Psoas muscle (tissue), 8 donors: ENCODE data around the gene TTLL11. TPM values are rescaled to one million over a fixed set of nuclear protein-coding genes. Genes with fewer than 3 reads are reported as not detected.

ENCODE experiments used
- ATAC-seq, 4 donors: fragments of 200-7000 bp; cut with Tn5 transposase; one replicate each; pipeline ENCODE4 v1.9.1; 2020; ENCODE audit warnings: moderate library complexity in 3 of 4, mild to moderate bottlenecking in 2 of 4
- DNase-seq, 2 donors: peaks; one replicate each; pipeline ENCODE4 v3.0.0-alpha.2; 2020
- H3K27ac ChIP-seq: fragments of 200-600 bp; one replicate; pipeline ENCODE4 v1.8.0; 2022
- H3K27me3 ChIP-seq, 3 donors: fragments of 200-600 bp in 1 of 3; one replicate each; pipeline versions ENCODE4 v1.6.1 to v1.8.0; 2013 to 2022; ENCODE audit warnings: low read length in 2 of 3, mild to moderate bottlenecking in 2 of 3, moderate library complexity in 1 of 3; ENCODE audit not compliant: insufficient read depth in 3 of 3
- H3K36me3 ChIP-seq, 2 donors: fragments of 200-600 bp in 1 of 2; one replicate each; pipeline versions ENCODE4 v1.6.1 to v1.8.0; 2013 to 2022; ENCODE audit warnings: low read depth in 1 of 2, mild to moderate bottlenecking in 1 of 2, moderate library complexity in 1 of 2; ENCODE audit not compliant: insufficient read depth in 1 of 2
- H3K4me1 ChIP-seq: fragments of 200-600 bp; one replicate; pipeline ENCODE4 v1.8.0; 2022
- H3K4me3 ChIP-seq: fragments of 200-600 bp; one replicate; pipeline ENCODE4 v1.8.0; 2022; ENCODE audit warnings: mild to moderate bottlenecking
- H3K9me3 ChIP-seq: fragments of 200-600 bp; one replicate; pipeline ENCODE4 v1.8.0; 2022
- CTCF ChIP-seq: fragments of 200-600 bp; IDR thresholded peaks from one replicate; pipeline ENCODE4 v1.8.0; 2022; ENCODE audit warnings: antibody characterized with exemption
- WGBS, 3 donors: extraction: QIAGEN DNeasy Blood & Tissue Kit; methylation state at CpG; one replicate each; pipeline versions ENCODE4 v1.1.6 to v1.1.7; 2013; 5-methylcytosine and 5-hydroxymethylcytosine counted together
- intact Hi-C, 2 donors: fragments of 100-400 bp; cut with DNase I; formaldehyde crosslinking; loops; one replicate each; pipeline versions ENCODE4 v1.11.0 to v1.14.2; 2022
- polyA plus RNA-seq, 3 donors: library from polyadenylated mRNA; stranded (reverse); fragments of 200-250 nt; gene quantifications; one replicate each; pipeline ENCODE4 v1.2.3, GENCODE V29; 2013
- total RNA-seq, 4 donors: library from RNA; stranded (reverse); fragmentation: NEBNext Ultra II Directional in 2 of 4; extraction: Animal tissue kit (Norgen Biotek cat#: 25700) in 2 of 4; gene quantifications; one replicate each; pipeline versions ENCODE4 v1.2.1 to v1.2.4, GENCODE V29; 2021 to 2023
- donor health status: healthy with polysubstance abuse.
- donor health status: DM: no; HTN: no; CAD: no; lungs with moderate emphysema.
- donor health status: Bipolar disorder and iron deficiency.
- donor health status: healthy.
- donor health status: DM: yes; HTN: yes; CAD: no.
- donor health status: DM: no; HTN: no; CAD: no.
- donor health status: DM: no; HTN: no; CAD: no.
- donor health status: DM: yes; HTN: yes; CAD: no.

Gene TTLL11
- total and polyA plus RNA-seq, 7 donors, result 15.1 to 56.4 (median 19.3) TPM

DNA sequence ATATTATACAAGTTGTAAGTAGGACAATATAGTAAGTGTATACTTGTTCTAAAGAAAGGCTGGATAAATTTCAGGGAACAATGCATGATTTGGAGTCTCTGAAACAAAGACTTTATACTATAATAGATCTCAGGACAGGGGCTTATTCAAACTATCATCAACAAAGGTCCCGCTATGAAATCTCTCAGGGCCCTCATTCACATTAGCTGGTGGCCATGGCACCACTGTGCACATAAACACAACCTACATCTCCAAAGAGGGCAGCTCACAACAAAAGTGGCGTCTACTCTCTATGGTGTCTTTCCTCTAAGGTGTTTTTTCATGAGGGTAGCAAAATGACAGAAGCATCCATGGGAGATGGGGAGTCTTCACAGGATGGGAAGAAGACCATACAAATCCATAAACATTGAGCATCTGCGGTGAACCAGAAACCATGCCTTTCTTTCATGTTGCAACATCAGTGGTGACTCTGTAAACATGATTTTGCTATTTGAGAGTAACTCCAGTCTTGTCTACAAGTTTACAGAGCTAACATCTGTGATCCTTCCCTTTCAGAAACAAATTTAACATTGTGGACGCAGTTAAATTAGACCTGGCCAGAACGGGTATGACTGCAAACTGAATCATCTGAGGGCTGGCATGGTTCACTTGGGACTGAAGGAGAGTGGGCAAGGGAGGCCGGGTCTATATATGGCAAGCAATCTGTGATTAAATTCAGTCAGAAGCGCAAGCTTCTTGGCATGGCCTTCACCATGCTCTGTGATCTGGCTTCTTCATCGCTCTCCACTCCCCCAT lies 5.5 kb downstream of the TTLL11 start:
- Histone ChIP-seq H3K4me1 (peaks cover 87% of the 10 kb centered on the region), H3K9me3 (no peaks in the 10 kb centered on the region), H3K27me3 (no peaks in the 10 kb centered on the region), H3K4me3 (peak overlapping the region; percentile 36), H3K27ac (peak overlapping the region; percentile 94), H3K36me3 (peaks cover 0 to 9% of the 10 kb centered on the region in 2 donors)
- 43 to 48% (median 48%) methylated on average over 8 of the region's 8 CpGs for WGBS, 3 donors
- peak; percentile 54 to 78 (median 66) for ATAC-seq
- intact Hi-C loops, result no loop called here
- no peak for TF ChIP-seq CTCF
- no peak for DNase-seq

DNA sequence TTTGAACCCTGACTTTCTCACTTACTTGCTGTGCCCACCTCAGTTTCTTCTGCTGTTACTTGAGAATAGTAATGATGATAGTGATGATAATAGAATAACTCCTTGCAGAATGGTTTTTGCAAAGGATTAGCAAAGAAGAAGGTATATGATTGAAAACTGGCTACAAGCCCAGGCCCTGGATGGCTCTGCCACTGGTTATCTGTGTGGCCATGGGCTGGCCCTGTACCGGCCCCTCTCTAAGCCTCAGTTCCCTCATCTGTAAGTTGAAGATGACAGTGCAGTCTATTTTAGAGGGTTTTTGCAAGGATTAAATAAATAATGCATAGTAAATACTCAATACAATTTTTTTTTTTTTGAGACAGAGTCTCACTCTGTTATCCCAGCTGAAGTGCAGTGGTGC lies 6.2 kb downstream of the TTLL11 start:
- intact Hi-C loops, result no loop called here
- H3K27ac ChIP-seq, result peak overlapping the region; percentile 94
- DNase-seq, result no peak
- H3K36me3 ChIP-seq, result peaks cover 0 to 9% of the 10 kb centered on the region in 2 donors
- no peak for TF ChIP-seq CTCF
- no peaks in the 10 kb centered on the region for H3K9me3 ChIP-seq
- peaks cover 90% of the 10 kb centered on the region for H3K4me1 ChIP-seq
- ATAC-seq, result no peak
- peak overlapping the region; percentile 36 for H3K4me3 ChIP-seq
- 35 to 58% (median 54%) methylated on average over 1 of the region's 1 CpG for whole genome bisulfite sequencing, 3 donors
- no peaks in the 10 kb centered on the region for H3K27me3 ChIP-seq

- no peaks in the 10 kb centered on the region for H3K27me3 ChIP-seq
- no peaks in the 10 kb centered on the region for H3K9me3 ChIP-seq
- H3K27ac ChIP-seq, result peak overlapping the region; percentile 94
- no peak for ATAC-seq
- peaks cover 0 to 9% of the 10 kb centered on the region in 2 donors for H3K36me3 ChIP-seq
- TF ChIP-seq CTCF, result no peak
- H3K4me3 ChIP-seq, result peak overlapping the region; percentile 36
- intact Hi-C loops, result no loop called here
- DNase-seq, result no peak
- WGBS, 3 donors, result 82 to 92% (median 90%) methylated on average over 1 of the region's 1 CpG
- peaks cover 76% of the 10 kb centered on the region for H3K4me1 ChIP-seq
Measured at GRCh38 chr9:122085260-122085659, 7.8 kb downstream of the TTLL11 start.

- DNase-seq (no peak), ATAC-seq (peak; percentile 25 to 36 (median 31))
- H3K36me3 ChIP-seq, result no peaks in the 10 kb centered on the region
- peak overlapping the region; percentile 44 for H3K4me3 ChIP-seq
- H3K9me3 ChIP-seq, result no peaks in the 10 kb centered on the region
- no peaks in the 10 kb centered on the region for H3K27me3 ChIP-seq
- H3K27ac ChIP-seq, result peak overlapping the region; percentile 94
- WGBS, 3 donors, result 25 to 43% (median 28%) methylated on average over 9 of the region's 9 CpGs
- intact Hi-C loops, result loop anchor here in 1 of 2 donors (5.0 kb wide), 1 partner anchor 37 kb away; no protein-coding TSS in a partner anchor
- TF ChIP-seq CTCF, result no peak
- H3K4me1 ChIP-seq, result peaks cover 65% of the 10 kb centered on the region
Measured at GRCh38 chr9:122084026-122084675, 9.0 kb downstream of the TTLL11 start.
